ENCODE measurements around the gene CALD1.

The CALD1 gene

GRCh38 chr7:134829380-134829986 is 50.0 kb downstream of the CALD1 start:
- DNase-seq = no peak

GRCh38 chr7:134831862-134832261 is 52.4 kb downstream of the CALD1 start:
- peak; percentile 41 for DNase-seq

DNA sequence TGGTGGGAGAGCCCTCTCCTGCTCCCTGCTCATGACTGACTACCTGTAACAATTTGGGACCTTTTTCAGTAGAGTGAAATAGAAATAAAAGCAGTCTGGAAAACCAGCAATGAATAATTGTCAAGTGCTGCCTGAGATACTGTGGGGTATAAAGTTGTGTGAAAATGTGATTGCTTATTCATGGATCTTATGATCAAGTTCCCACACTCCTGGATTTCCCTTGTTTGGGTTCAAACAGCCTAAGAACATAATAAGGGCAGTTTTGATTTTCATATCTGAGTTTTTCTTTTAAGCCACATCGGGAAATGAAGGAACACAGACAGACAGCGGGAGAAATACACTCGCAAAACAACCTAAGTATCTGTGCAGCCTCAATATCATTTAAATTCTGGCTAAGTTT is 52.9 kb downstream of the CALD1 start:
- DNase-seq = no peak

DNA sequence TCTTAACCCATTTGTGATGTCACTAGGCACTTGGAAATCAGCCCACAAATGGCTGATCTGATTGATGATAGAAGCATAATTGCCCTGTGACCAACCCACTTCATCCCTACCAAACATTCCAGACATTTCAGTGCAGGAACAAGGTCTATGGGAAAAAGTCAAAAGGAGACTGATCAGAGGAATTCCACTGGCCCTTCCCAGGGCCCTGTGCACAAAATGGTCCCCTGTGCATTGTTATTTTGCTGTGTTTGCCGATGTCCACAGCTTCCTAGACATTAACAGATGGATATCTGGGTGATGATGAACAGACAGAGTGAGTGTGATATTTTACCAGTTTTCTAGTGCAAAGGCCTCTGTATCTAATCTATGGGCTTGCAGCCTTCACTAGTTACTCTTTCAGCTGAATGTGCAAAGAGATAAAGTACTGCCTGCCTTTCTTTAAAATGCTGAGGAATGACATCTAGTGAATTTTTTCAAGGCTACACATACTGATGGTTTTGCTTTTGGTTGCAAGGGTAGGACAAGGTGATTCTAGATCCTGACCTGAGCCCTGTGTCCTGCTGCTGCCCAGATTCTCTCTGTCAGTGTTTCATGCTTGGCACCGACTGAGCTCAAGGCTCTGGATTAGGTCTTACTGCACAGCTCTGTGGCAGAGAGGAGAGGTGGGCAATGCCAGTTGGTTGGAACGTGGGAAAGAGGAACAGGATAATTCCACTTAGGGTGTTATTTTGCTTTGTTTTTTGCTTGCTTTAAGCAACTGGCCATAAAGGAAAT is 55.4 kb downstream of the CALD1 start:
- no peak for DNase-seq

- no peak for DNase-seq
Observed at GRCh38 chr7:134835463-134835823, 56.0 kb downstream of the CALD1 start.

DNA sequence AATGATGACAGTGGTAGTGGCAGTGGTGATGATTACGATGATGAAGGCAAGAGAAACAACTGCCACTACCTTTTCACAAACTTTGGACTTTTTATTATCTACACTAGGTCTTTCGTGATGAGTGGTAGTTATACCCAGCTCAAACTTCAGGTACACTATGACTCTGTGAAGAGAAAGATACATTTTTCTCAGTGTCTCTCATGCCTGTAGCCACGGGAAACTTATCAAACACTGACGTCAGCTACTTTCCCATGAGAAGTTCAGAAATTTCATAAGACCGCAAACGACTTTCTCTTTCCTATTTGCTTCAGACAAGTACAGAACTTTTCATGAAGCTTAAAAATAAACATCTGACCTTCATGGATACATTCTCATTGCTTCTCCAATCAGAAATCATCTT is 57.0 kb downstream of the CALD1 start:
- DNase-seq = no peak

GRCh38 chr7:134839298-134839697 is 59.9 kb downstream of the CALD1 start:
- no peak for DNase-seq

DNA sequence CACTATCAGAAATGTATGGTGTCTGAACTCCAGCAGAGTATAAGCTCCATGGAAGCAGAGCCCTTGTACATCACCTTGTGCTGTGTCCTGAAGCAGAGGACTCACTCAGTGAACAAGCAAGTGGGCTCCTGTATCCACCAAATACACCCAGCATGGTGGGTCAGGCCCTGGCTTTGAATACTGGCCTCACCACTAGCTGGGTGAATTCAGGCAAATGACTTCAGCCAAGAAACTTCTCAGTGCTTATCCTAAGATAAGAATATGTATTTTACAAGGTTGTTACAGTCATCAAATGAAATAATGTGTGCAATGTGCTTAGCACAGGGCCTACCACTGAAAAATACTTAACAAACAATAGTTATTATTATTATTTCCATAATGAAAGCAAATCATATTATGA is 62.6 kb downstream of the CALD1 start:
- no peak for DNase-seq

GRCh38 chr7:134842886-134843430 is 63.5 kb downstream of the CALD1 start:
- no peak for DNase-seq

GRCh38 chr7:134844200-134844599 is 64.8 kb downstream of the CALD1 start:
- no peak for DNase-seq

DNA sequence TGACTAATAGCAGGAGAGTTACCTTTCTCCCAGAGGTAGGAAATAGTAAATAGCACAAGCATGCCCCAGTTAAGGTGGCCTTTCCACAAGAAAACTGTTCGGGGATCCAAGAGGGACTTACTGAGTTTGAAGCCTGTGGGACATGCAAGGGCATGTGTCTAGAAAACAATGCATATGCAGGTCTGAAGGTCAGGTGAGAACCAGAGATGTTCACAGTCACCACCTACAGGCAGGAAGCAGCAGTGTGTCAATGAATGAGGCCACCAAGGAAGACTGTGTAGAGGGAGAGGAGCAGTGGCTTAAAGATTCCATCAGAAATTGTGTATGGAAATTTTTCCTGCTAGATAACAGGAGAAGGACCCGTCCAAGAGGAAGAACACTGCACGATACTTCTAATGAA is 66.0 kb downstream of the CALD1 start:
- no peak for DNase-seq

GRCh38 chr7:134847851-134848588 is 68.6 kb downstream of the CALD1 start:
- no peak for DNase-seq

GRCh38 chr7:134850066-134850465 is 70.6 kb downstream of the CALD1 start:
- no peak for DNase-seq

DNA sequence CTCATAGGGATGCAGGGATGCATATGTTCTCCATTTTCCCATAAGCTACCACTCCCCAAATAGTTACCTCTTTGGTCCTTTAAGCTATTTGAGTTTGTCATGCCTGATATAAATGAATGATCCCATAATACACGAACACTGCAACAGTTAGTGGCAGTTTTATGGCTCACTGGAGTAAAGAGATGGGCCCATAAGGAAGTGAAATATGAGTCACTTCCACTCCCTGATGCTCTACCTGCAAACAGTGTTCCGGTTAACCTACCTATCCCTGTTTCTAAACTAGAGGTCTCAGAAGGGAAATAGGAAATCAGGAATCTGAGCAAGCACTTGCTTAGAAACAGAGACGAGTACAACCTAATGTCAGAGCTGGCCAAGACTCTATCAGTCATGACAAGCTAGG is 71.7 kb downstream of the CALD1 start:
- DNase-seq = no peak

GRCh38 chr7:134852625-134853024 is 73.2 kb downstream of the CALD1 start:
- no peak for DNase-seq

- no peak for DNase-seq
Observed at GRCh38 chr7:134854816-134855215, 75.4 kb downstream of the CALD1 start.

DNA sequence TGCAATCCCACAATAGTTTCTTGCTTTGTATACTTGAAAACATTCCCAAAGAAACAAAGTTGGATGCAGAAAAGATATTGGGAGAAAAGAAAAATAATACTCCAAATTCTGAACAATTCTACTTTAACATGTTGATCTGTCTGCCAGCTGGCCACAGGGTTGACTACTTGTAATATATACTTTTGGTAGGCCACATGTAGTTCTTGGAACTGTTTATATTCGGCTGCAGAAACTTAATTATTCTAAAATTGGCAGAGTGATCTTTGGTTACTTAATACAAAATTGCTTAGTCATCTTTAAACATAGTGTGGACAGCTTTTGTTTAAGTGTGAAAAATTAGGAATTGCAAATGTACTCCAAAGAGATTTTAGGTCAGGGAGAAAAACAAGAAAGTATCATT is 76.0 kb downstream of the CALD1 start:
- no peak for DNase-seq

GRCh38 chr7:134856091-134856490 is 76.7 kb downstream of the CALD1 start:
- DNase-seq = no peak

DNA sequence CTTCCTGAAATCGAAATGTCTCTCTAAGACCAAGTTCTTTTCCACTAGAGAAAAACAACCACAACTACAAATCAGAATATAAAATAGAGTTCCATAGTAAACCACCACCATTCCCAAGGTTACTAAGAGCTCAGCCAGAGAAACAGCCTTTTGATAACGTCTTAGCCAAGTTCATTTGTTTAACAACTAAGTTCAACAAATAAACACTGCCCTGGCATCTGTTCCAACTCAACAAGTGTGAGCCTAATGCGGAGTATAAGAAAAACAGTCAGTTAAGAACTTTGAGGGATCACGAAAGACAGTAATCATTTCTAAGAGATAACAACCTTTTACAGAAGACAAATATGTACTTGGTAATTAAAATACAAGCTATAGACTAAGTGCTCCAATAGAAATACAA is 77.3 kb downstream of the CALD1 start:
- DNase-seq = no peak

DNA sequence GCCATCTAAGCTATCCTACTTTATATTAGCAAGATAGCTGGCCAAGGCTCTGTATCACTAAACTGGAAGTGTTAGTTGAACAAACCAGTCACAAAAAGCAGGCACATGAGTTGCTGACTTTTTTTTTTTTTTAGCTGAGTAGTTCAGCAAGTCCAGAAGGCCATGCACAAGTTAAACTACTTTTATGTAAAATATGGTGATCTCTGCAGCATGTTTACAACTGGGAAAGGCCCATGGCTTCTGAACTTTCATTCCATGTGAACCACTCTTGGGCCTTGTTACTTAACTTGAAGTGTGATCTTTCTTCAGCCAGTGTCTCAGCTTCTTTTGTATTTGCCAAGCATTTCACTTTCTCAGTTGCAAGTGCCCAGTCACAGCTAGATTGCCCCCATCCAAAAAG is 78.5 kb downstream of the CALD1 start:
- no peak for DNase-seq

GRCh38 chr7:134859783-134860182 is 80.3 kb downstream of the CALD1 start:
- DNase-seq = no peak

DNA sequence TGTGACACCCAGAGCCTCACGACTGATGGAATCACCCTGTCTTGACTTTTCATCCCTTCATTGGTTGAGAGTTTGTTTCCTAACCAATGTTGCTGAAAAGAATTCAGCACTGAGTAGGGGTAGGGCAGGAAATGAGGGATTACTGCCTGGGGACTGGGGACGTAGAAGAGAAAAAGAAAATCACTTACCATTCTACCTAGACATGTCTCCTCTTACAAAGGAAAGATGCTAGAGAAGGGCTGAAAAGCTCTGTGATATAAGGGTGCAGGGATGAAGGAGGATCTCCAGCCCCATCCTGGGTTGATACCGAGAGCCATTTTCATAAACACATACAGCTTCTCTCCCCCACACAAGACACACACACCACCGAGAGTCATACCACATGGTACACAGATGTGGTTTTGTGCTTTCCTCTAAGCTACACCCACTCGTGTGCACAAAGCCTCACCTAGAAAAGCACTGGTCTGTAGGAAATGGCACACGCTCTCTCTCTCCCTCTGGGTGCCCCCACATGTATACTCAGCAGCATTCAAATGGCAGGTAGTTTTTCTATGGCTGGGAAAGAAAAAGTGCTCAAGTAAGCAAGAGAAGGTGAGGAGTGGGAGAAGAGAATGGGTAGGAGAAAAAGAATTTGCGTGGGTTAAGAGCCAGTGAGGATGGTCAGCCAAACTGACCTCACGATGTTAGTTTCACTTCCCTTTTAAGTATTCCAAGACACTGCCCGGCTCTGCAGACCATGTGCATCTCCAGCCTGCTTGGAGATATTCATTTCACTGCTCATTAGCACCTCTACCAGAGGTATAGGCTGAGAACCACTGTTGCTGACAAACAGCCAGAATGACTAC is 85.8 kb downstream of the CALD1 start:
- no peak for DNase-seq

DNA sequence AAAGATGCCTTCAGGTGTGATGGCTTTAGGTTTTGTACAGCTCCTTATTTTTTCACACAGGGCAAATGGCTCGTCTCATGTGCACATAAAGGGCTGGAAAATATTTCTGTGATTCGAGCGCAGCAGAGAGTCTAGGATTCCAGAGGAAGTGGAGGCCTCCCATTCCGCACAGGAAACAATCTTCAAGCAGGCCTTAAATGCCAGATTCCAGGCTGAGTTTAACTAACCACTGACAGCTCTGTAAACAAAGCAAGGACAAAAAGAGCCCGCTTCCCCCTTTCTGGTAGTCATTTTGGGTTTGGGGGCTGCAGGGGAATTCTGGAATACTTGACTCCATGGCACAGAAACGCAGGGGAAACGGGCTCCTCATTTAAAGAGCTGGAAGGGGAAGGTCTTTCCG is 87.2 kb downstream of the CALD1 start:
- DNase-seq = no peak

Measured in NCI-H69 (cell line).